GM23338 (cell line): ENCODE data around the gene TESMIN. TPM values are rescaled to one million over a fixed set of nuclear protein-coding genes. Genes with fewer than 3 reads are reported as not detected.

ENCODE experiments used
- ATAC-seq: fragments of 200-7000 bp; cut with Tn5 transposase; 3 replicates; pipeline ENCODE4 v1.9.1; 2020
- DNase-seq: peaks from one replicate; pipeline ENCODE4 v3.0.0-alpha.2; 2015; ENCODE audit warnings: low spot score
- H2AFZ ChIP-seq: fragments of 200-600 bp; sonication (generic); 2 replicates; pipeline ENCODE4 v1.8.0; 2016; ENCODE audit warnings: antibody characterized with exemption, mild to moderate bottlenecking, moderate library complexity
- H3F3A ChIP-seq: fragments of 200-600 bp; sonication (generic); replicated peaks from 2 replicates; pipeline ENCODE4 v1.8.0; 2017; ENCODE audit warnings: antibody characterized with exemption, mixed run types, low read depth
- H3K27ac ChIP-seq: fragments of 200-600 bp; sonication (generic); 2 replicates; pipeline ENCODE4 v1.6.1; 2016; ENCODE audit warnings: low read depth
- H3K27me3 ChIP-seq: fragments of 200-600 bp; sonication (generic); 2 replicates; pipeline ENCODE4 v1.8.0; 2016; ENCODE audit warnings: mild to moderate bottlenecking, mixed run types, moderate library complexity; ENCODE audit not compliant: insufficient read depth
- H3K36me3 ChIP-seq: fragments of 200-600 bp; sonication (generic); 2 replicates; pipeline ENCODE4 v1.8.0; 2016; ENCODE audit warnings: mild to moderate bottlenecking; ENCODE audit not compliant: insufficient read depth
- H3K4me1 ChIP-seq: fragments of 200-600 bp; sonication (generic); 2 replicates; pipeline ENCODE4 v1.8.0; 2016; ENCODE audit warnings: mild to moderate bottlenecking, moderate library complexity; ENCODE audit not compliant: insufficient read depth
- H3K4me2 ChIP-seq: fragments of 200-600 bp; sonication (generic); 2 replicates; pipeline ENCODE4 v1.7.1; 2017; ENCODE audit warnings: mixed run types
- H3K4me3 ChIP-seq: fragments of 200-600 bp; sonication (generic); 2 replicates; pipeline ENCODE4 v1.6.1; 2016; ENCODE audit warnings: mixed run types
- H3K79me2 ChIP-seq: fragments of 200-600 bp; sonication (generic); replicated peaks from 2 replicates; pipeline ENCODE4 v1.8.0; 2017; ENCODE audit warnings: mild to moderate bottlenecking; ENCODE audit not compliant: insufficient read depth
- H3K9me2 ChIP-seq: fragments of 200-600 bp; sonication (generic); 2 replicates; pipeline ENCODE4 v1.8.0; 2017; ENCODE audit not compliant: insufficient read depth
- H4K20me1 ChIP-seq: fragments of 200-600 bp; sonication (generic); replicated peaks from 2 replicates; pipeline ENCODE4 v1.8.0; 2017; ENCODE audit warnings: mild to moderate bottlenecking; ENCODE audit not compliant: insufficient read depth
- H3K27ac Mint-ChIP-seq: 2 replicates; pipeline ENCODE4 v1.8.0; 2020; ENCODE audit warnings: inconsistent platforms, mild to moderate bottlenecking, moderate library complexity, mixed read lengths
- H3K27me3 Mint-ChIP-seq: 3 replicates; pipeline ENCODE4 v1.8.0; 2022; ENCODE audit warnings: low read depth, mild to moderate bottlenecking, moderate library complexity, mixed read lengths, inconsistent platforms; ENCODE audit not compliant: insufficient read depth, poor library complexity
- H3K36me3 Mint-ChIP-seq: 3 replicates; pipeline ENCODE4 v1.8.0; 2021; ENCODE audit warnings: low read depth, mild to moderate bottlenecking, inconsistent platforms, moderate library complexity, mixed read lengths
- H3K4me1 Mint-ChIP-seq: 3 replicates; pipeline ENCODE4 v1.8.0; 2020; ENCODE audit warnings: mild to moderate bottlenecking, inconsistent platforms, mixed read lengths
- H3K4me3 Mint-ChIP-seq: 3 replicates; pipeline ENCODE4 v1.8.0; 2021; ENCODE audit warnings: moderate library complexity, mild to moderate bottlenecking, inconsistent platforms, mixed read lengths
- H3K9me3 Mint-ChIP-seq: 3 replicates; pipeline ENCODE4 v1.8.0; 2020; ENCODE audit warnings: moderate library complexity, mild to moderate bottlenecking, inconsistent platforms, mixed read lengths
- CREB1 ChIP-seq: fragments of 250-450 bp; sonication (Bioruptor Pico); IDR thresholded peaks from 2 replicates; pipeline ENCODE4 v1.5.0; 2020; ENCODE audit warnings: low read depth, mild to moderate bottlenecking, moderate library complexity
- CTCF ChIP-seq, 2 experiments: fragments of 200-600 bp in 1 of 2; sonication (generic) in 1 of 2; conservative IDR thresholded peaks; 2 replicates each; pipeline versions ENCODE4 v1.5.1 to v1.6.1; 2016 to 2017; ENCODE audit warnings: antibody characterized with exemption in 2 of 2, low read depth in 2 of 2, mild to moderate bottlenecking in 2 of 2, moderate library complexity in 1 of 2
- ETS1 ChIP-seq: IDR thresholded peaks from 2 replicates; pipeline ENCODE4 v1.6.1; 2016; ENCODE audit warnings: antibody characterized with exemption
- EZH2 ChIP-seq: fragments of 200-600 bp; sonication (generic); IDR thresholded peaks from one replicate; pipeline ENCODE4 v1.8.0; 2017; ENCODE audit warnings: antibody characterized with exemption, mild to moderate bottlenecking, low read depth; ENCODE audit not compliant: unreplicated experiment
- EZH2phosphoT487 ChIP-seq: fragments of 200-600 bp; sonication (generic); IDR thresholded peaks from one replicate; pipeline ENCODE4 v1.8.1; 2018; ENCODE audit warnings: antibody characterized with exemption; ENCODE audit not compliant: unreplicated experiment
- REST ChIP-seq: IDR thresholded peaks from one replicate; pipeline ENCODE4 v1.6.1; 2018; ENCODE audit warnings: antibody characterized with exemption; ENCODE audit not compliant: unreplicated experiment
- ZNF331 ChIP-seq: fragments of 250-450 bp; sonication (Bioruptor Pico); IDR thresholded peaks from 2 replicates; pipeline ENCODE4 v1.5.0; 2020; ENCODE audit warnings: low read depth, mild to moderate bottlenecking, moderate library complexity
- ZNF462 ChIP-seq: fragments of 250-450 bp; sonication (Bioruptor Pico); IDR thresholded peaks from 2 replicates; pipeline ENCODE4 v1.5.0; 2020; ENCODE audit warnings: mild to moderate bottlenecking, moderate library complexity
- polyA plus RNA-seq: library from polyadenylated mRNA; unstranded; fragments of >200 nt; fragmentation: Nextera tagmentation; extraction: Ambion mirVana; gene quantifications from 2 replicates; pipeline ENCODE4 v1.2.1, GENCODE V29; 2016
- total RNA-seq: library from RNA; depleted of rRNA; stranded (reverse); fragments of >200 nt; shearing (Covaris generic); gene quantifications from 2 replicates; pipeline ENCODE4 v1.2.3, GENCODE V29; 2014

Gene TESMIN
- total and polyA plus RNA-seq, 2 experiments from 2014 or later: 54.5 to 64.6 TPM

GRCh38 chr11:68753300-68753699, 2.0 kb upstream of the TESMIN start:
- TF ChIP-seq ZNF331 (CRISPR knock-in tag): no peak
- TF ChIP-seq CREB1 (CRISPR knock-in tag): no peak
- no peak for TF ChIP-seq EZH2phosphoT487
- no peak for TF ChIP-seq EZH2
- TF ChIP-seq ETS1: no peak
- peak in 1 of 2 experiments; percentile 44; a peak in 2 of 4 replicates for TF ChIP-seq CTCF (conservative IDR thresholded peaks at IDR 0.05; ENCODE audit: low read depth in 2 of 2)
- TF ChIP-seq ZNF462 (CRISPR knock-in tag): no peak
- TF ChIP-seq REST: no peak
- no peak overlapping the region for H3K4me3 Mint-ChIP-seq
- H2AFZ ChIP-seq: no peak overlapping the region
- H3K27me3 Mint-ChIP-seq: peaks cover 12% of the 10 kb centered on the region
- peaks cover 16% of the 10 kb centered on the region for H3K79me2 ChIP-seq
- no peaks in the 10 kb centered on the region for H3K27me3 ChIP-seq
- peaks cover 4% of the 10 kb centered on the region; the same call in 1 of the 2 replicates for H3F3A ChIP-seq
- no peaks in the 10 kb centered on the region for H4K20me1 ChIP-seq
- no peak overlapping the region for H3K27ac ChIP-seq
- H3K9me3 Mint-ChIP-seq: peaks cover 3% of the 10 kb centered on the region; the same call in 1 of the 3 replicates
- H3K36me3 ChIP-seq: no peaks in the 10 kb centered on the region
- H3K9me2 ChIP-seq: no peaks in the 10 kb centered on the region
- ATAC-seq: no peak
- H3K4me1 Mint-ChIP-seq: peaks cover 32% of the 10 kb centered on the region
- no peak overlapping the region for H3K27ac Mint-ChIP-seq
- H3K36me3 Mint-ChIP-seq: peaks cover 12% of the 10 kb centered on the region; the same call in 2 of the 3 replicates
- no peak overlapping the region for H3K4me2 ChIP-seq
- H3K4me1 ChIP-seq: peaks cover 9% of the 10 kb centered on the region
- no peak for DNase-seq
- H3K4me3 ChIP-seq: no peak overlapping the region
